GM18502 (cell line): Measurements from ENCODE around the gene ANKH.

Experiments
- ATAC-seq: cut with Tn5 transposase; IDR thresholded peaks from one replicate; pipeline ENCODE4 v1.9.1; 2021; ENCODE audit warnings: mild to moderate bottlenecking; ENCODE audit not compliant: unreplicated experiment, poor library complexity

Gene ANKH

DNA sequence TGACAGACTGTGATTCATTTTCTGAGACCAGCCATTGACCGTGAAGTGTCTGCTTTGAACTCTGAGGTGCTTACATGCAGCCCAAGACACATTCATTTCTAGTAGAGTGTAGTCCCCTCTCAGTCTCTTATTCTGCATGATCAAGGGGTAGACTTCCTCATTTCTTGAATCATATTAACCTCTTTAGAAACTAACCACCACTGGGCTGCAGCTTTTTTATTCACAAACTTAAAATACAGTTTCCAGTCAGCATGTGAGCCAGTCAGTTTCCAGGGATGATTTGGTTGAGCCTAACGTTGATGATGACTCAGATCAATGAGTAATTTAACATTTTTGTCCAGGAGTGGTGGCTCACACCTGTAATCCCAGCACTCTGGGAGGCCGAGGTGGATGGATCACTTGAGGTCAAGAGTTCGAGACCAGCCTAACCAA, 147.9 kb downstream of the ANKH start:
- peak; percentile 39 for ATAC-seq

DNA sequence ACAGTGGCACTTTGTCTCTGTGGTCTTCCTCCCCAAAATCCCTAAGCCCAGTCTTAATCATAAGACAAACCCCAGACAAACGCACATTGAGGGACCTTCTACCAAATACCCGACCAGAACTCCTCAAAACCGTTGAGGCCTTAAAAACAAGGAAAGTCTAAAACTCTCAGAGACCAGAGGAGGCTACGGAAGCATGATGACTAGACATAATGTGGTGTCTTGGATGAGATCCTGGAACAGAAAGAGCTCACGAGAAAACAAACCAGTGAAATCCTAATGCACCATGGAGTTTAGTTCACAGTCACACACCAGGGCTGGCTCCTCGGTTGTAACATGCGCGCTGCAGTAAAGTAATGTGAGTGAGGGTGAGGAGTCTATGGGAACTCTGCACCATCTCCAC, 148.7 kb downstream of the ANKH start:
- no peak for ATAC-seq

DNA sequence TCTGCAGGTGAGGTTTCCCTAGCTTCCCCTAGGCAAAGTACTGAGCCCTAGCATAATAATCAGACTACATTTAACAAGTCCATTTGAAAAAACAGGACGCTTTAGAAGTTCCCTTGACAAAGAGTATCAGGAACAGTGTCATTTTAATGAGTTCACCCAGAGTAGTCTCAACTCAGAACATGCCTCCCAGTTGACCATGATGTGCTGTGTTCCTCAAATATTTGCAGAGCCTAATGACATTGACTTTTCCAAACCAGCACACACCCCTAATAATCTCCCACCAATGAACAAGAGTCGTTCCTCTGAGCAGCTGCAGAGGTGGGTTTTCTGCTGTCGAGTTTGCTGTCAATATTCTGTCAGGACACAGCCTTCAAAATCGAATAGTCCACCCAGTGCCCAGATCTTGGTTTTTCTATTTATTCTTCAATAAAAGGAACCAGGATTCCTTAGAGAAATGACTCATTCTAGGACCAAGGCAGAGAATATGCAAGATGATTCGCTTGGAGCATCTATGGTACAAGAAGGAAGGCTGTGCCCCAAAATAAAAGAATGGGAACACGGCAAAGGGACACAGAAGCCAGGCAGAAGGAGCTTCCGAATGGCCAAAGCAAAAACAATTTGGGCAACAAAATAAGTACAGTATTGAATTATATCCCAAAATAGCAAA, 149.5 kb downstream of the ANKH start:
- no peak for ATAC-seq

DNA sequence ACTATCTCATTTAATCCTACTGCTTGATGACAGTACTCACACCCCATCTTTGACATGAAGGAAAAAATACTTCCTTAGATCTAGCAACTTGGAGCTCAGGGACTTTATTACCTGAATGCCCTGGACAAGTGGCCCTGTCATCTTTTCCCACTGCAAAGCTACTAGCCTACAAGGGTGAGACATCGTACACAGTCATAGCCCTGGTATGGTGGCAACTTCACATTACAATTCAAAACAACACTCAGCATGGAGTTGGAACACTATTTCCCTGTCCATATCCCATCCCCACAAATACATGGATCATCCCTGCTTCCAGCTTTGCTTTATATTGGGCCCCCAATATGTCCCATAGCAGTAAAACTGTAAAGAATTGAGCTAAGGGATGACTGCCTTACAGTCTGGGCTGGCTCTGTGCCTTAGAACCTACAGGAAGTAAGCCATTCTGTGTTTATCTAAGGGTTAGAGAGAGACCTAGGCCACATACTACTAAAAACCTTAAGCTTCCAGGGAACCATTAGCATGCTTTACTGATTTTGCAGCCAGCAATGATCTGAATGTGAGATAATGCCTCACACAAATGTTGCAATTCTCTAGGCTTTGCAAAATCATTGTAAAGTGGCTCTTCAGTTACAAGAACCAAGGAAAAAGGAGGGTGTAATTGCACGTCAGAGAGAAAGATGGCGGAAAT, 151.2 kb downstream of the ANKH start:
- no peak for ATAC-seq

DNA sequence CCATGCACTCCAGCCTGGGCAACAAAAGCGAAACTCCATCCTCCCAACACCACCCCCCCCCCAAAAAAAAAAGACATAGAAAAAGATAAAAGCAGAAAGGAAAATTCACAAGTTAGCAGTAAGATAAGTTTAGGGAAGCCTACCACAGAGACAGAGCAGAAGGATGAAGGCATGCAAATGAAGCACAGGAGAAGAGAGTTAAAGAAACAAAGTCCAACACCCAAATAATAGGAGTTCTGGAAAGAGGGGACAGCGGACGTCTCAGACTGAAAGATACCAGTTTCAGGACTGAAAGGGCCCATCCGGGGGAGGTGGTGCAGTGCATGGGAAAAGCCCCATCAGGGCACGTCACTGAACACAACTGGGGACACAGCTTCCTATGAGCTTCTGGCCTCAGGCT, 152.8 kb downstream of the ANKH start:
- no peak for ATAC-seq

DNA sequence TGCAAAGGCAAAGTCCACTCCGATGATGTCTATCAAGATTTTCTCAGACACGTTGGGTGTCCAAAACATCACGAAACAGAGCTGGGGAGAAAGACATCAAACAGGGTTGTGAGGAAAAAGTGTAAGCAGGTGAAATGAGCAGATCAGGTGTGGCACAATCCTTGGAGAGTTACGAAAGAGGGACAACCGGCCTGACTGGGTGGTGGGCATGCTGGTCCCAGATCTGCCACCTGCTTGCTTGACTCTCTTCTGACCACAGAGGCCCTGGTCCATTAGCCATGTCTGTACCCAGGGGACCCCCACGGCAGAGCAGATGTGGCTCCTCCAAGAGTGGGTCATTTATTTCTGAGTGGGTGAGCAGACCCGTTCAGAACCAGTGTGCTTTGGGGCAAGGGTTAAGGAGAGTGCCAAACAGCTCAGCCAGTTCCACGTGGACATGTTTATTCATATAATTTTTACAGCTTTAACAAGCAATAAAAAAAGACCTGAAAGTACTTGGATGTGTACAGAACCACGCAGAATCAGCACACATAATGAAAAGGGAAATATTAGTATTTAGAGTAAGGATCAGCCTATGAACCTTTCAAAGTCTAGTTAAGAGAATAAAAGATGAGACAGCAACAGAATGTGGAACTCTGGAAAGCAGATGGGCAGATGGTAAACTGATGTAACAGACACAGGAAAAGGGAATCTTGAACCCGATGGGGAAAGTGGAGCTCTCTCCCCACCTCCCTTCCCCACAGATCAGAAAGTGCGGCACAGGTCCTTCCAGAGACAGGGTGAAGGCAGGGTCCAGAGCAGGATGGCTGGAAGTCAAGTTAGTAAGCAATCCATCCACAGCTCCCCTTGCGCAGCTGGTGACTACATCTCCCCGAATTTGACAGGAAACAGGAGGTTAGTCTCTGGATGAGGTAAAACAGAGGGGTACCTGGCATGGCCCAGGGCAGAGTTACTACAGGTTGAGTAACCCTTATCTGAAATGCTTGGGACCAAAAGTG, 154.5 kb downstream of the ANKH start:
- ATAC-seq = no peak

DNA sequence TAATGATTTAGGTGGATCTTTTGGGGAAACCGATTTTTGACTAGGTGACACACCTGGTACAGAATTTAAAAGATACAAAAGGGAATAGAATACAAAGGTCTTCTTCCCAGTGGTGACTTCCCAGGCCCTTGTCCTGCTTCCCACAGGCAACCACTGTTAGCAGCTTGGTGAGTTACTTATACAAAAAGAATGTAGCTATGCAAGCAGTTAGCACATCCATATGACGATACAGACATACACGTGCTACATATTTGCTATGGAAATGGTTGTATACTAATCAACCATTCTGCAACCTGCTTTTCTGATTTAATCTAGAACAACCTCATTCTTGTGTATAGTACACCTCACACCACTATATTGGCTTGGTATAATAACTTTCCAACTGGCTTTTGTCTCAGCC, 156.1 kb downstream of the ANKH start:
- no peak for ATAC-seq

DNA sequence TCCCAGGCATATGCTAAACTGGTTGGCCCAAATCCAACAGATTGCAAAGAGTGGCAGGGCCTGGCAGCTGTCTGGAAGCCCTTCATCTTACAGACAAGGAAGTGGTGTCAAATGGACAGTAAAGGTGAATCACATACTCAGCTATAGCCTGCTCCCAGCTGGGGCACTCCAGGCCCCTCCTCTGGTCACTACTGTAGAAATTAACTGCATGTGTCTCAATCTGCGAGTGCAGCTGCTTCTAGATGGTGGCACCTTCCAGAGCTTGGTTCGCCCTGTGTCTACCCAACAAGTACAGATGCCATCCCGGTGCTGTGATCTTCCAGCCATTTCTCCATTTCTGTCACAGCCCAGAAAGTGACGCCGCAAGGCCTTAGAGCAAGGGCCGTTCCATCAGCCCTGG, 156.9 kb downstream of the ANKH start:
- no peak for ATAC-seq

DNA sequence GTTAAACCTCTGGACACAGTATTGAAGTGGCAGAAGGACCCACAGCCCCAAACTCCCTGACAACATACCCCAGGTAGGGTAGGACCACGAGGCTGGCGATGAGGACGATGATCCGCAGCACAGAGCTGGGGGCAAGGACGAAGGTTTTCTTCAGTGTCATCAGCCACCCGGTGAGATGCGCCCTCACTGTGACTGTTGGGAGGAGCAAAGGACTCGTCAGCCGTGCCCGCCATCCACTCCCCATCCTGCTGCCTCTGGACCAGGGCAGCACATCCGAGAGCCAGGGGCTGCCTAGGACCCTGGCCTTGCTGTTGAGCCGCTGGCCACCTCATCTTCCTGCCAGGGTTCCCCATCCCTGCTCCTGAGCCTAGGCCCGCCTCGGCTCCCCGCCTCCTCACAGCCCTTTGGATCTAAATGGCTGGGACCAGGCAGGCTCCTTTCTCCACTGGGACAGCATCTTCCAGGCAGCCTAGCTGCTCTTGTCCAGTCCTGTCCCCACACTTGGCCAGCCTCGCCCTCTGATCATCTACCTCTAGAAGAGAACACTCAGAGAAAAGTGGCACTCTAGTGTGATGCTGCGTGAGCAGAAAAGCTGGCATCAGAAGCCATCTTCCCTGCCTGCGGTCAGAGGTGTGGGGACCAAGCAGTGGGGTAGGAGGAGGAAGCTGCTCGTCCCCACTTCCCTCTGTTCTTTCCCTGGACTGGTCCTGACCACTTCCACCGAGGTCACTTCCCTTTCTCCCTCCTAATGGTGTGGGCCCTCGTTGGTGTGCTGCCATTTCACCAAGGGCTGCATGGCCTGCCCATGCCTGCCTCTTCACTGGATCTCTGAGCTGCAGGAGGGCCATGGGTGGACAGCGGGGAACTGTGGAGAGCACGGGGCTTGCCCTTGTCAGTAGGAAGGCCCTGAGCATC, 157.8 kb downstream of the ANKH start:
- ATAC-seq = no peak

DNA sequence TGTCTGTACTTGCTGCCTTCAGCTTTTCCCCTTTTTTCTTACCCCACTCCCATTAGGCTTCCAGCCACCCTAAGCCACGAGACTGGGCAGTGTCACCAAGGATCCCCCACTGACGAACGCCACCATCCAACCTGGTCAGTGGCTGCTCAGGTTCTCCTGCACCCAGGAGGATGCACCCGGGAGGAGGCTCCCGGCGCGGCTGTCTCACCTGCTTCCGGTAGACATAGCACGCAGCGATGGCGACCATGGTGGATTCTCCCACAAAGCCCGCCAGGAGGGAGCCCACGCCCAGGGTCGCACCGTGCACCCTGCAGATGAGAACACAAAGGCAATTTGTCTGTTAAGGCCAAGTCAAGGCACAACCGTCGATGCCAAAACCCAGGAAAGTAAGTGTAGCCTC, 158.9 kb downstream of the ANKH start:
- ATAC-seq = no peak

DNA sequence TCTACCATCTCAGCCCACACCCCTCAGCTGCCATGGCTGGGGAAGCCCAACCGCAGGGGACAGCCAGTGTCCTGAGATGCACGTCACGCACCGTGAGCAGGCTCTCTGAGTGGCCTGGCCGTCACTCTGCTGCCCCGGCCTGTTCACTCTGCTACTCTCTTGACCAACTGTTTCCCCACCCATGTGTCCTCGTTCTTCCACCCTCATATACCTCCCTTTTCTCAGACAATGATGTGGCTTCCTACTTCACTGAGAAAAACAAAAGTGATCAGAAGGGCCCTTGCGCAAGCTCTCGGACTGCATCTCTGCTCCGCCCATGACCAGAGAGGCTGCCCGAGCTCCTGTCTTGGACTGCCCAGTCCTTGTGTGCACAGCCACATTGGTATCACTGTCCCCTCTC, 159.4 kb downstream of the ANKH start:
- no peak for ATAC-seq

DNA sequence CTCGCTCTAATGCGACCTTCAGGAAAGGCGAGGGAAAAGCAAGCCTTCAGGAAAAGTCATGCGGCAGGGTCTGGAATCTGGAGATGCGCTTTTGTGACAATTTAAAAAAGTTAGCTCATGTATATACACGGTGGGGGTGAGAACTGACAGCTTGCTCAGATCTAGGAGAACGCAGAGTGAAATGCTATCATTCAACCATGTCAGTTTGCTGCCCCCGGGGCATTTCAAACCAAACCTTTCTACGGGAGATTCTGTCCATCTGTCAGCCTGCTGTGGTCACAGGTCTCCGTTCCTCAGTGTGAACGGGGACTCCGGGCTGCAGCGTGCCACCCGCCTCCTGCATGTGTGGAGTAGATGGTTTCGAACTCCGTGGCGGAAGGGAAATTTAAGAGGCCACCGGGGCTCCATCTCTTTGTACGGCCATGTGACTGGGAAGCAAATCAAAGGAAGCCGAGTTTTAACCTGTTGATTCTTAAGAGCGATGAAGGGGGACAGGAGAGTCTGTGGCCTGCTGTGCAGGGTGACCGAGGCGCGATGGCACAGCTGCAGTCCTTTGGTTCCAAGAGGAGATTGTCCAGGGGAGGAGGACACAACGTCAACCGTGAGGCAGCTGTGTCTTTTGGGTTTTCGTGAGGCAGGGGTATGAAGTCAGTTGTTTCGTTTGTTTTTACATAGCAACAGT, 161.1 kb downstream of the ANKH start:
- no peak for ATAC-seq

DNA sequence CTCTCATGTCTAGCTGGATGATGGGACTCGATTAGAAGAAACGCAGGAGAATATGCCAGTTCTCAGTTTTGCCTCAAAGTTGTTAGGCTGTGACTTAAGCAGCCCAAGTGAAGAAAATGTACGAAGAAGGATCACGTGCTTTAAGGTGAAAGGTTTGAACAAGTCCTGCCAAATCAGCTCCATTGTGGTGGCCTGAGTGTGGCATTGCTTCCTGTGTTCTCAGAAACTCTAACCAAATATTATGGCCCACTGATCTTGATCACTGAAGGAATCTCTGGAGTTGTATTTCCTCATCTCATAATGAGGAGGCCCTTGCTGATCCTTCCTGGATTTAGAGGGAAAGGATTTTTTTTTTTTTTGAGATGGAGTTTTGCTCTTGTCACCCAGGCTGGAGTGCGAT, 163.0 kb downstream of the ANKH start:
- no peak for ATAC-seq

DNA sequence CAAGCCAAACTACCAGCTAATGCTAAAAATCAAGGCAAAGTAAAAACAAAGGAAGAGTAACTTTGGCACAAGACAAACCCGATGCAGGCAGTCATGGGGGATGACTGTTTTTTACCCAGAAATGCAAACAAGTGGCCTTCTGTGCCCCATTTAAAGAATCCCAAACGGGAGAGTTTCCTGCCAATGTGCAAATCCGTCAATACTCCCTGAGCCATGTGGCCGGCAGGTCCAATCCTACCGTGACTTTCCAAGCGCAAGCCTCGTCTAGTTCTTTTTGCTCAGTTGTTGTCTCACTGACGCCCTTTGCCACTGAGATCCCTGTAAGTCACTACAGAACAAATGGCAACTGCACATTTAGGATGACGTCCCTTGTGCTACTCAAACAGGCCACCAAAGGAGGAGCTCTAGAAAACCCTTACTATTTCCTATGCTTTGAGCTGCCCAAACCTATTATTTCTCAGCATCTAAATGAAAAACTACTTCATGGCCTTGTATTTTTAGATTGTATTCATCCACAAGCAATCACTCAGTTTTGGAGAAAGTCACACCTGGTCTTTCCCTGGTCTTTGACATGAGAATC, 163.7 kb downstream of the ANKH start:
- no peak for ATAC-seq

DNA sequence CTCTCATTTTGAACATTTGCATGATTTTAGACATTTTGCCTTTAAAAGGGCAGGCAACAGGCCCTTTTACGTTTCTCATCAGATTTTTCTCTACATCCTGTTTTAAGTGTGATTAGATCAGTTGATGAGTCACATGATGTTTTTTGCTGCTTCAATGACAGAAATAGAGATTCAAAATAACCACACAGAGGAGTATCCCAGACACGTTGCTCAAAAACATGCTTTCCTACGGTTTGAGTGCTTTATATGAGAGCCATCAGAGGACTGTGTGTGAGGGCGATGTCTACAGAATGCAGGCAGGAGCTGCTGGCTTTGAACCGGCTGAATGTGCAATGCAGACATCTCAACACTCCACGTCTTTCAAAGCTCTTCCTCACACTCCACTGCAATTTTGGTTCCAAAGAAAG, 165.0 kb downstream of the ANKH start:
- no peak for ATAC-seq

DNA sequence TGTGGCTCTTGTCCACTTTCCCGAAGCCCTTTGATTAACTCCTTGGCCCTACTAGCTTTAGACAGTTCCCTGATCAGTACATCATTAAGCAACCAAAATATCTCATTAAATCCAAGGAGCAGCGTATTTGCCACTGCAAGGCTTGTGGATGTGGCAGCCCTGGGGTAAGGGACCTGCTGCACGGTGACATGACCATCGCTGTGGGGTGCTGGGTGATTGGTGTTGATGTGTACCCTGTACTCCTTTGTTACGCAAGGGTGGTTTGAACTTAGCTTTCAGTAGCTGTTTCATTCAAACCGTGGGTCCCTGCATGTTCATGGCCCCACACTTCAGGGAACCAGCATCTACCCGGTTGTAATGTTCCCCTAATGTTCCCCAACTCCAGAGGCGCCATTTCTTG, 166.0 kb downstream of the ANKH start:
- ATAC-seq = no peak

DNA sequence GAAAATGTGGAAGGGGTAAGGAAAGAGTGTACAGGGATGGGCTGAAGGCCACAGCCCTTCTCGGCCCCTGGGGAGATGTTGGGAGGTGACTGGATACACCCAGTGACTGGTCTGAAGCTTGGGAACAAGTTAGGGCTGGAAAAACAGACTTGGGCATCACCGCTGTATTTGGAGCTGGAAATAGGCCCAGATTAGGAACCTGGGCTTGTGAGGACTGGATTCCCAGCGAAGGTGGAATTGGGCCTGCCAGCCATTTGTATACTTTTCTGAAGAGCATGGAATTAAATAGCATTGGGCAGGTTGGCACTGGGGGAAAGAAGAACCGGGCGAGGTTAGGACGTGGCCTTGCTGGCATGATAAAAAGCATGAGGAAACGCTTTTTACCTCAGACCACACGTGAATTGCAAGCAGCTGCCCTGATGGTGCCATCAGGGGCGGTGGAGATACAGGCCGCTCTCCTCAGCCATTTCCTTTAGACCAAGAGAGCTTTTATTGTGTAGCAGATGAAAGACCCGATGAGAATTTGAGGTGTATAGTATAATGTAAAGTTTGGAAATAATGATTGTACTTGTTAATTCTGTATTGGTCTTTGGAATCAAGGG, 169.2 kb downstream of the ANKH start:
- no peak for ATAC-seq

DNA sequence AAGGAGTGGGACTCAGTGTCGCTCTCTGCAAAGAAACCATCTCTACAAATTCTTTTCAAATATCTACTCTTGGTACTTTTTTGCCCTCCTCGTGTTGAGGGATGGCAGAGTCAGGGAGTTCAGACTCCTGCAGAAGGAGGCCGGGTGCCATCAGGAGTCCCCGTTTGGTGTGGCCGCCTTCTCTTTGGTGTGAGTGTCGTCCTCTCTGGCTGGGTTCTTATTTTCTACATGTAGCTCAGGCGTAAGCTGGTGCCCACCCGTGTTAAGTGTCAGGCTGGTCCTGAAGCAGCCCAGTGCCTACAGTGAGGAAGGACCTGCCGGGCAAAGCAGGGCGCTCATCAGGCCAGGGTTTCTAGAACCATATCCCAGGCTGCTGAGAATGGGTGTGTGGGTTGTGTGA, 170.0 kb downstream of the ANKH start:
- ATAC-seq = no peak
